Testis (tissue), 2 donors: ENCODE results near the gene DCTN5.

ENCODE experiments used
- CTCF ChIP-seq, 3 experiments: fragments of 450-650 bp in 2 of 3; fragments of 200-600 bp in 1 of 3; sonication (generic) in 1 of 3; IDR thresholded peaks; one replicate each; pipeline ENCODE4 v1.5.1; 2016 to 2019; ENCODE audit warnings: antibody characterized with exemption in 3 of 3, mild to moderate bottlenecking in 2 of 3, moderate library complexity in 1 of 3
- POLR2A ChIP-seq: fragments of 450-650 bp; IDR thresholded peaks from one replicate; pipeline ENCODE4 v1.6.1; 2017; ENCODE audit warnings: antibody characterized with exemption, mild to moderate bottlenecking, moderate library complexity

- TF ChIP-seq CTCF (IDR thresholded peaks at IDR 0.05) (no peak), POLR2A (no peak)
These were observed 17.2 kb upstream of the DCTN5 start for GRCh38 chr16:23624092-23624491.
